Stromal cell of bone marrow (primary cell): ENCODE measurements around the gene FGD4.

ENCODE experiments used
- DNase-seq: peaks from one replicate; pipeline ENCODE4 v3.0.0-alpha.2; 2012; ENCODE audit warnings: low read depth

Gene FGD4

GRCh38 chr12:32566663-32567295 lies 167.4 kb downstream of the FGD4 start:
- no peak for DNase-seq

GRCh38 chr12:32567296-32567674 lies 167.9 kb downstream of the FGD4 start:
- DNase-seq, result no peak

DNA sequence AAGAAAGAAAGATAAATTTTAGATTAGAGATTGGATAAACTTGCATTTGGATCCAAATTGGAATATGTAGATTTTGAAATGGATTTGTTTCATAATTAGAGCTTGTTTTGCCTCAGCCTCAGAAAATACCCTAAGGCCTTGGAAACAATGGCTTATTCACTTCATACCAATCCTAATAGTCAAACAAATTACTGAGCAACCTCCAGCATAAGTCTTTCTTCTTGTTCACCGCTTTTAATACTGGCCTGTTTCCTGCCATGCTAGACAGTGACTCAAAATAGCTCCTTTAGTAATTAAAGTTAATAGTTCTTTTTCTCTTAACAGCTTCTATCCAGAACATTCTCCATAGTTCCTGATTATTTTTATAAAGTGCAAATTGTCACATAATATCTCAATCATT lies 168.9 kb downstream of the FGD4 start:
- DNase-seq, result peak; percentile 65

DNA sequence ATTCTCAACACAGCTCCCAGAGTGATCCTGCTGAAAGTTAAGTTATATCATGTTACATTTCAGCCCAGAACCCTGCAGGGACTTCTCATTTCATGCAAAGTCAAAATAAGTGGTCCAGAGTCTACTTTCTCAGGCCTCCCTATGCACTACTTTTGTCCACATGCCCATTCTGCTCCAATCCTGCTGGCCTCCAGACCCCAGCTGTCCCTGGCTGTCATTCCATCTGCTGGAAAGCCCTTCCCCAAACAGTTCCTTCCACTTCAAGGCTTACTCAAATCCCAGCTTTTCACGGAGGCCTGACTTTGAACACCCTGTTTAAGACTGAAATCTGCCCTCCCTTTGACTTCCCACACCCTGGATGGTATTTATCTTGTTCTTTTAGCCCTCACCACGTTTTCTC lies 169.9 kb downstream of the FGD4 start:
- DNase-seq, result no peak

GRCh38 chr12:32574585-32574984 lies 175.2 kb downstream of the FGD4 start:
- DNase-seq, result no peak

- DNase-seq, result no peak
Measured at GRCh38 chr12:32577328-32577727, 178.0 kb downstream of the FGD4 start.

DNA sequence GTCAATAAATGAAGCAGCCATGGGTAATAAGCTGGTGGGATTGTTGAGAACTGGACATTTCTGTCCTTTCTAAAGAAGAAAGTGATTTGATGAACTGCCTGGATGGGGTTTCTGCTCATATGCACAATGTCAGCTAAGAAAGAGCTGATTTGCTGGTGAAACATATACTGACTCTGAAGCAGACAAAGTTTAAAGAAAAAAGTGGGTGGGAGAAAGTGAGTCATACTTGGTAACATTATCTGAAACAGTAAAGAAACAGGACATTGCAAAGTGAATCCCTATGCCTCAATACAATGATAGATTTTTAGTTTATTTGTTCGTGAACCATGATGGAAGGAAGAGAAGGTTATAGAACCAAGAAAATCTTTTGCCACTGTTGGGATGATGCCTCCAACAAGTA lies 184.2 kb downstream of the FGD4 start:
- DNase-seq, result peak; percentile 20

DNA sequence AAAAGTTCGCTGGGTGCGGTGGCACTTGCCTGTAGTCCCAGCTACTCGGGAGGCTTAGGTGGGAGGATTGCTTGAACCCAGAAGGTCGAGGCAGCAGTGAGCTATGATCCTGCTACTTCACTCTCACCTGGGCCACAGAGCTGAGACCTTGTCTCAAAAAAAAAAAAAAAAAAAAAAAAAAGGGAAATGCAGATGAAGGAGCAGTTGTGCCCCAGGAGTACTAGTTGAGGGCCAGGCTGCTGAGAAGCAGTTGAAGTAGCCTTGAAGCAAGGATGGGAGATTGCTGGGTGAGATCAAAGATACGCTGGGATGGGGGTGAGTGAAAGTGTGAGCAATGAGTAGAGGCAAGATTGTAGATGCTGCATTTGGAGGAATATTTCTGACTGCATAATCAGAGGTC lies 186.3 kb downstream of the FGD4 start:
- no peak for DNase-seq

GRCh38 chr12:32586390-32586789 lies 187.0 kb downstream of the FGD4 start:
- peak; percentile 25 for DNase-seq

- no peak for DNase-seq
Measured at GRCh38 chr12:32587581-32588495, 188.5 kb downstream of the FGD4 start.

DNA sequence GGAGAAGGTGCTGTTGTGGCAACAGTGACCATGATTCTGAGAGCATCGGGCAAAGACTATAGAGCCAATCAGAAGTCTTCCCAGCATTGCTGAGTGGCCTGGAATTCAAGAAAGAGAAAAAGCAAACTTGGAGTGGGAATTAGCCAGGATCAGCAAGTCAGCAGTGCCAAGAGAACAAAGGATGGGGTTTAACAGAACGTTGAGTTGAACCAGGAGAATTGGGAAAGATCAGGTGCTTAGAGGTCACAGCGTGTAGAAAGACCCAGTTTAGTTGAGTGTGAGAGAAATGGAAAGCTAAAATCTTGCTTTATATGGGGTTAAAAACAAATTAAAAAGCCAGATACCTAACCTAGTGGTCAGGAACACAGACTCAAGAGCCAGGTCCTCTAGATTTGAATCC lies 189.2 kb downstream of the FGD4 start:
- DNase-seq, result no peak

DNA sequence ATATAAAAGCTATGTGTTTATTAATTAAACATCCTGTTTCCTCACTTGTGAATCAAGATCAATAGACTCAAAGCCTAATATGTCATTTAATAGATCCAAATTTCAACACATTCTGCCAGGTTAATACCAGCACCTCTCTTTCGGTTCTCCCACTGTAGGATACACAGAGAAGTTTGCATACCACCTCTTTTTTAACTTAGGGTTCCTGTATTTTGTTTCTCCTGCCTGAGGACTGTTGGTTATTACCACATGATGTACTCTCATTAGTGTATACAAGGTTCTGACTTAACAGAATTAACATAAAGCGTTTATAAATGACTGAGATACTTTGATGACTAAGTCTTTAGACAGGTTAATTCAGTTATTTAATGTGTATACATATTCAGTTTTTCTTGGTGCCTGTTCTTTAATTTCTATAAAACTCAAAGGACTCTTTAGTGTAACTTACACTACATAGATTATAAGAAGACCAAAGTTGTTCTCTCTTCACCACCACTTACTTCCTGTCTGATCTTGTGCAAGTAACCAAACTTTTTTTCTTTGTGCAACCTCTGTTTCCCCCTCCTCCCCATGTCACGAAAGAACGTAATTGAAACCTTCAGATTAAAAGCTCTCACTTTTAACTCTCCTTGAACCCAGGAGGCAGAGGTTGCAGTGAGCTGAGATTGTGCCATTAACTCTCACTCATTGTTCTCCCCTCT lies 190.0 kb downstream of the FGD4 start:
- DNase-seq, result no peak

DNA sequence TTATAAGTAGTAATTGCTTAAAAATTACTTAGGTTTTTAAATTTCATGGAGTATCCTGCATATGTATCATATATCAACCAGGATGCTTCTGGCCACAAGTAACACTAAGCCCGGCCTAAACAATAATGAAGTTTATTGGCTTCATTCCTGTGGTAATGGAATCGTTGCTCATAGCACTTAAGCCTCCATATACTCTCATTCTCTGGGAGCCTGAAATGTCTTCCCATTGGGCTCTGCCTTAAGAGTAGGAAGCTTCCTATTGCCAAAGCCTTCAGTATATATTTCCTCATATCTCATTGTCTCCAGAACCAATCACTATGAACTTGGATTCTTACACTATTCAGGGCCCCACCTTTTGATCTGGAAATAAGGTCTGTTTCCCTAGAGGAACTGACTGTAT lies 195.9 kb downstream of the FGD4 start:
- peak; percentile 5 for DNase-seq

DNA sequence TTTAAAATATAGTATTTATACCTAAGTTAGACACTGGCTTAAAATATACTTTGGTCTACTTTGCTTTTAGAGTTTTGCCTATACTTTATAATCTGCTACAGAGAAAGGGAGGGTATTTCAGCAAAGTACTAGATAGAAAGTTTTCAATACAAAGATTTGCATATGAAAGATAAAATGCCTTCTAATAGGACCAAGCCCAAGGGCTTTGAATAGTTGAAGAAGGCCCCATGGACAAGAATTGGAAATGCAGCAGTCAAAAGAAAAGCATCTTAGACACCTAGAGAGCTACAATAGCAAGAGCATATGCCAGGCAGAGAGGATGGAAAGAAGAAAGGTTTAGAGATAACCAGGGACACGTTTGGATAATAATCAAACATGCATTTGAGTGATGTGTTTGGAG lies 196.7 kb downstream of the FGD4 start:
- DNase-seq, result no peak

DNA sequence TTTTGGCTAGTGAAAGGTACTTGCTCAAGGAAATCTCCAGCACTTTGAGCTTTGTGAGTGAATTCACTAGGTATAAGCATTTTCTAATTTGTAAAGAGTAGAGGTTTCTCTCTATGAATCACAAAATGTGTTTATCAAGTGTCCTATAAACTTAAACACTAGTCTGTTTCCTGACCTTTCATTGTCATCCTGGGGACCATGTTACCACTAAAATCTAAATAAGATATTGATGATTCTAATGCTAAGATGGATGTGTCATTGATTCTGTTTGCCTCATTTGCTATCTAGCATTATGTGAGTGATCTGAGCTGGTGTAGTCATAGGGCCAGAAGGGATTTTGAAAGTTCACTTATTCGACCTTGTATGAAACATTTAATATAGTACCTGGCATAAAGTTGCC lies 199.3 kb downstream of the FGD4 start:
- DNase-seq, result no peak

- DNase-seq, result no peak
Measured at GRCh38 chr12:32600681-32601080, 201.3 kb downstream of the FGD4 start.

DNA sequence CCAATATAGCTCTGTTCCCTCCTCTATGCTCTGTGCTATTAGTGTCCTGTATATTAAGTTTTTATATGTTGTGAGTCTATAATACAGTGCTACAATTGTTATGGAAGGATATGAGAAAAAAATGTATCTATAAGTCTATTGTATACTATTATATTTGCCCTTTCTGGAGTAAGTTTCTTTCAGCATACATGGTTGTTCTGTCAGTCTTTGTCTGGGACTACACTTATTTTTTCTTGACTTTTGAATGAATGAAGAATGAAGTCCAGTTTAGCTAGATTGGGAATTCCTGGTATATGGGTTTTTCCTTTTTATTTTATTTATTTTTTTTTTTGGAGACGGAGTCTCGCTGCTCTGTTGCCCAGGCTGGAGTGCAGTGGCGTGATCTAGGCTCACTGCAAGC lies 203.7 kb downstream of the FGD4 start:
- DNase-seq, result no peak

DNA sequence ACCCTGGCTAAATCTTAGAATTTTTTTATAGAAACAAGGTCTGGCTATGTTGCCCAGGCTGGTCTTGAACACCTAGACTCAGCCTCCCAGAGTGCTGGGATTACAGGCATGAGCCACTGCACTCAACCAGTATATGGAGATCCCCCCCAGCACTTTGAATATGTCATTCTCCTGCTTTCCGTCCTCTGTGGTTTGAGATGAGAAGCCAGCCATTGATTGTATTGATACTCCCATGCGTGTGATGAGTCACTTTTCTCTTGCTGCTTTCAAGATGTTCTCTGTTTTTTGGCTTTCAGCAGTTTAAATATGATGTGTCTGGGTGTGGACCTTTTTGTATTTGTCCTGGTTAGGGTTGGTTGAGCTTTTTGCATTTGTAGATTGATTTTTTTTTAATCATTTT lies 204.5 kb downstream of the FGD4 start:
- DNase-seq, result peak; percentile 61

DNA sequence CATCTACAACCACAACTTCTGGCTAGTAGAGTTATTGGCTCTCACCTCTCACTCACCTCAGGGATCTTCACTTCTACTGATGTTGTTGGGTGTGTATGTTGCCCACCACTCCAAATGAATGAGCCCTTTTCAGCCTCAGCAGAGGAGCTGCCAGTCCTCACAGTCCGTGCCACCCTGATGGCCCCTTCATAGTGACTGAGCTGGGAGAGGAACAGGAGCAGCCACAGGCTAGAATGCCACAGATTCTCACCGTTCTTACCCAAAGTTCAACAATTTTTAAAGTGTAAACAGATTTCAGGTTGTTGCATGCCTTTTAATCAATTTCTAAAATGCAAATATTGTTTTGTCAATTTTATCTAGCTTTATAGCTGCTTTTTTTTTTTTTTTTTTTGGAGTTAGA lies 205.2 kb downstream of the FGD4 start:
- DNase-seq, result no peak

DNA sequence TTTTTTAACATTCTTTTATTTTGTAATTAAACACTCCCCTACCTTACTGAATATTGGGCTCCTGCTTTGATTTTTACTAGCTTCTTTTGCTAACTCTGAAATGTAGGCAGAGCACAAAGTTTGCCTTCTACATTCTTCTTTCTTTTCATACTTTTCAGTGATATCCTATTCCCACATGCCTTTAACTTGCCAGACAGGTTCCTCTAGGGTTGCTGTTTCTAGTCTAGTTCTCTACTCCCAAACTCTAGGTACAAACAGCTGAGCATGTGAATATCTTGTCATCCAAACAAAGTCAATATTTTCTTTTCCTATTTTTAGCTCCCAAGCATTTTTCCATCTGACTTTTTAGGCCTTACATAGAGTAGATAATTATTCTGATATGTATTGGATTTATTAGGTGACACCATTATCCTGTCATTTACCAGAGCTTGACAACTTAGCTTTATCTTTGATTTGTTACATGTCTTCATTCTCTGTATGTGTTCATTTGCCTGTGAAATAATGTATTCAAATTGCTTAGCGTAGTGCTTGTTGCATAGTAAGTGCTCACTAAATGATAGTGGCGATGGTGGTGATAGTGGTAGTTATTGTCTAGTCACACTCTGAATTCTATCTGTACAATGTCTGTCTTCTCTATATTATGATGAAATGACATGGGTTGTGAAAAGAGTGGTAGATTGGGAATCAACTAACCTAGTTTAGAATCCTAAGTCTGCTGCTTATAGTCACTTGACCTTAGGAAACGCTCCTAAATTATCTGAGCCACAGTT lies 206.2 kb downstream of the FGD4 start:
- DNase-seq, result no peak

DNA sequence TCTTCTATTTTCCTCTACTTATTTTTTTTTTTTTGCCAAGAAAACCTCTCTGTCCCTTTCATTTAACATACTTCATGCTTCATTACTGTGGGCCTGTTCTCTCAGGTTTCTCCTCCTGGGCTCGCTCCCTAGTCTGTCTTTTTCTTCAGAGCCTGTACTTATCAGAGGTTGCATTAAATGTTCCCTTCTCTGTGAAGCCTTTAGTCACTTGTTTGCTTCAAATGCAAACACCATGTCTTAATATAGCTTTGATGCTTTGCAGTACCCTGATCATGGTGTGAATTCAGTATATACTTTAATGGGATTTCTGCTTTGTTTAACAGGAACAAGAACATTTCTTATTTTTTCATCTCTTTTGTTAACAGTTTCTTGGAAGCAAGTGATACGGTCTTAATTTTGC lies 207.1 kb downstream of the FGD4 start:
- DNase-seq, result no peak

- no peak for DNase-seq
Measured at GRCh38 chr12:32609966-32610365, 210.6 kb downstream of the FGD4 start.
